22Rv1 (cell line): ENCODE data around the gene IRX4.

Source experiments
- ZFX ChIP-seq: fragments of 450-650 bp; IDR thresholded peaks from 2 replicates; pipeline ENCODE4 v1.6.1; 2017; ENCODE audit warnings: antibody characterized with exemption, borderline replicate concordance
- TF ChIP-seq, protein P1 (sequence below): fragments of 450-650 bp; IDR thresholded peaks from 2 replicates; pipeline ENCODE4 v1.5.1; 2017; ENCODE audit warnings: mild to moderate bottlenecking

- TF ChIP-seq, protein P1, sequence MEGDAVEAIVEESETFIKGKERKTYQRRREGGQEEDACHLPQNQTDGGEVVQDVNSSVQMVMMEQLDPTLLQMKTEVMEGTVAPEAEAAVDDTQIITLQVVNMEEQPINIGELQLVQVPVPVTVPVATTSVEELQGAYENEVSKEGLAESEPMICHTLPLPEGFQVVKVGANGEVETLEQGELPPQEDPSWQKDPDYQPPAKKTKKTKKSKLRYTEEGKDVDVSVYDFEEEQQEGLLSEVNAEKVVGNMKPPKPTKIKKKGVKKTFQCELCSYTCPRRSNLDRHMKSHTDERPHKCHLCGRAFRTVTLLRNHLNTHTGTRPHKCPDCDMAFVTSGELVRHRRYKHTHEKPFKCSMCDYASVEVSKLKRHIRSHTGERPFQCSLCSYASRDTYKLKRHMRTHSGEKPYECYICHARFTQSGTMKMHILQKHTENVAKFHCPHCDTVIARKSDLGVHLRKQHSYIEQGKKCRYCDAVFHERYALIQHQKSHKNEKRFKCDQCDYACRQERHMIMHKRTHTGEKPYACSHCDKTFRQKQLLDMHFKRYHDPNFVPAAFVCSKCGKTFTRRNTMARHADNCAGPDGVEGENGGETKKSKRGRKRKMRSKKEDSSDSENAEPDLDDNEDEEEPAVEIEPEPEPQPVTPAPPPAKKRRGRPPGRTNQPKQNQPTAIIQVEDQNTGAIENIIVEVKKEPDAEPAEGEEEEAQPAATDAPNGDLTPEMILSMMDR, result no peak
- no peak for TF ChIP-seq ZFX
Observed at GRCh38 chr5:1879292-1880263, 3.1 kb downstream of the IRX4 start.
